GM12878 (cell line): ENCODE measurements around the gene HMGCL. TPM values are rescaled to one million over a fixed set of nuclear protein-coding genes. Genes with fewer than 3 reads are reported as not detected.

Source experiments
- ATAC-seq: fragments of 200-7000 bp; cut with Tn5 transposase; 3 replicates; pipeline ENCODE4 v1.9.1; 2020; ENCODE audit warnings: mild to moderate bottlenecking, moderate library complexity
- BruUV-seq: library from RNA; stranded (reverse); fragments of 400-500 nt; replicated peaks from 2 replicates; lab custom pipeline; 2021; lab: Mats Ljungman, UMichigan
- CTCF ChIA-PET: fragments of 300-600 bp; sonication (Branson Sonifier 250); formaldehyde crosslinking; extraction: SDS; loops from one replicate; lab custom pipeline; 2021; ENCODE audit warnings: inconsistent platforms; lab: Yijun Ruan, JAX
- POLR2A ChIA-PET: fragments of 350-600 bp; formaldehyde crosslinking; extraction: SDS; loops from one replicate; lab custom pipeline; 2021; ENCODE audit warnings: inconsistent platforms; lab: Charles Lee
- RAD21 ChIA-PET: fragments of 300-600 bp; sonication (Branson Sonifier 250); formaldehyde crosslinking; loops from one replicate; lab custom pipeline; 2023; ENCODE audit warnings: antibody characterized with exemption; ENCODE audit not compliant: unreplicated experiment; lab: Charles Lee
- SMC1A ChIA-PET: fragments of 300-600 bp; sonication (Branson Sonifier 250); formaldehyde crosslinking; loops from one replicate; lab custom pipeline; 2023; ENCODE audit not compliant: unreplicated experiment, uncharacterized antibody; lab: Charles Lee
- DNase-seq: peaks from one replicate; pipeline ENCODE4 v3.0.0-alpha.2; 2011; ENCODE audit warnings: low read depth, low spot score
- FAIRE-seq: peaks from 3 replicates; lab custom pipeline; 2011; peaks lifted over from hg19 to GRCh38; lab: Jason Lieb, UNC
- H2AFZ ChIP-seq: 2 replicates; pipeline ENCODE4 v1.6.0; 2011; ENCODE audit warnings: low read depth, low read length, control low read depth; ENCODE audit not compliant: control insufficient read depth
- H3K27ac ChIP-seq: 2 replicates; pipeline ENCODE4 v1.5.1; 2011; ENCODE audit warnings: control low read depth; ENCODE audit not compliant: control insufficient read depth, insufficient read depth
- H3K27me3 ChIP-seq, 2 experiments: replicated peaks in 1 of 2; 2 replicates each; pipeline versions ENCODE4 v1.6.0 to v1.6.1; 2011; ENCODE audit warnings: low read length in 1 of 2; ENCODE audit not compliant: control insufficient read depth in 2 of 2, insufficient read depth in 2 of 2
- H3K36me3 ChIP-seq, 2 experiments: 2 replicates each; pipeline ENCODE4 v1.5.1; 2011; ENCODE audit warnings: low read length in 1 of 2; ENCODE audit not compliant: control insufficient read depth in 2 of 2, insufficient read depth in 2 of 2
- H3K4me1 ChIP-seq: 2 replicates; pipeline ENCODE4 v1.6.1; 2011; ENCODE audit warnings: mild to moderate bottlenecking, low read length, moderate library complexity, mixed read lengths; ENCODE audit not compliant: control insufficient read depth, insufficient read depth
- H3K4me2 ChIP-seq: 2 replicates; pipeline ENCODE4 v1.6.0; 2011; ENCODE audit warnings: control low read depth; ENCODE audit not compliant: control insufficient read depth, insufficient read depth
- H3K4me3 ChIP-seq: fragments of 200-600 bp; sonication (generic); 2 replicates; pipeline ENCODE4 v1.5.1; 2016
- H3K79me2 ChIP-seq: 2 replicates; pipeline ENCODE4 v1.6.0; 2011; ENCODE audit warnings: low read length; ENCODE audit not compliant: control insufficient read depth, insufficient read depth
- H3K9ac ChIP-seq: 2 replicates; pipeline ENCODE4 v1.8.0; 2011; ENCODE audit warnings: low read length, control low read depth, mixed read lengths; ENCODE audit not compliant: control insufficient read depth, insufficient read depth
- H3K9me3 ChIP-seq: replicated peaks from 3 replicates; pipeline ENCODE4 v1.5.1; 2011; ENCODE audit warnings: mild to moderate bottlenecking, low read length; ENCODE audit not compliant: control insufficient read depth, insufficient read depth
- H4K20me1 ChIP-seq: 2 replicates; pipeline ENCODE4 v1.6.0; 2011; ENCODE audit not compliant: control insufficient read depth, insufficient read depth
- CHD1 ChIP-seq: IDR thresholded peaks from 2 replicates; pipeline ENCODE4 v1.6.1; 2012; ENCODE audit warnings: low read depth, low read length, improper control_type of control experiment
- CTCF ChIP-seq, 3 experiments: IDR thresholded peaks in 2 of 3; conservative IDR thresholded peaks in 1 of 3; 2 replicates each; pipeline ENCODE4 v1.5.1; 2011; ENCODE audit warnings: low read depth in 3 of 3, low read length in 3 of 3, mild to moderate bottlenecking in 3 of 3, control low read depth in 2 of 3, moderate library complexity in 2 of 3, inconsistent platforms in 1 of 3, mixed read lengths in 1 of 3; ENCODE audit not compliant: control insufficient read depth in 2 of 3, insufficient read depth in 1 of 3; ENCODE audit errors: extremely low read depth in 1 of 3
- E2F8 ChIP-seq: fragments of 450-650 bp; IDR thresholded peaks from 2 replicates; pipeline ENCODE4 v1.6.1; 2018; ENCODE audit warnings: mild to moderate bottlenecking, low read depth, moderate library complexity; ENCODE audit not compliant: partially characterized antibody
- IRF4 ChIP-seq: IDR thresholded peaks from 2 replicates; pipeline ENCODE4 v1.6.1; 2011; ENCODE audit warnings: low read depth, low read length
- RAD21 ChIP-seq: IDR thresholded peaks from 2 replicates; pipeline ENCODE4 v1.6.1; 2011; ENCODE audit warnings: mild to moderate bottlenecking, low read depth, low read length, moderate library complexity; ENCODE audit not compliant: insufficient read depth
- SMARCA5 ChIP-seq: fragments of 450-650 bp; IDR thresholded peaks from 2 replicates; pipeline ENCODE4 v1.6.1; 2017; ENCODE audit warnings: mild to moderate bottlenecking
- SMC3 ChIP-seq: IDR thresholded peaks from 2 replicates; pipeline ENCODE4 v1.6.1; 2011; ENCODE audit warnings: low read length, improper control_type of control experiment, borderline replicate concordance
- STAT3 ChIP-seq: IDR thresholded peaks from 2 replicates; pipeline ENCODE4 v1.6.1; 2011; ENCODE audit warnings: low read depth, low read length, improper control_type of control experiment
- YY1 ChIP-seq: IDR thresholded peaks from 2 replicates; pipeline ENCODE4 v1.6.1; 2011; ENCODE audit warnings: low read depth, mild to moderate bottlenecking, low read length
- ZBTB4 ChIP-seq: fragments of 450-650 bp; formaldehyde crosslinking; IDR thresholded peaks from 2 replicates; pipeline ENCODE4 v1.4.0; 2022; ENCODE audit warnings: mild to moderate bottlenecking, moderate library complexity
- ZNF24 ChIP-seq: fragments of 450-650 bp; IDR thresholded peaks from 2 replicates; pipeline ENCODE4 v1.6.1; 2017; ENCODE audit warnings: antibody characterized with exemption, mild to moderate bottlenecking
- WGBS: methylation state at CpG from one replicate; pipeline ENCODE4 v1.1.6; 2016; ENCODE audit warnings: low lambda C conversion rate; ENCODE audit not compliant: insufficient replicate concordance, insufficient coverage; ENCODE audit errors: missing lambda C conversion rate; 5-methylcytosine and 5-hydroxymethylcytosine counted together
- in situ Hi-C: fragments of 300-500 bp; cut with MboI; formaldehyde crosslinking; loops from 9 replicates; pipeline ENCODE4 v1.14.3; 2018; ENCODE audit warnings: mixed read lengths
- intact Hi-C: fragments of 100-400 bp; cut with micrococcal nuclease; formaldehyde crosslinking; loops from one replicate; pipeline ENCODE4 v1.14.2; 2022; ENCODE audit not compliant: unreplicated experiment
- polyA plus RNA-seq, 11 experiments: library from polyadenylated mRNA; depleted of rRNA in 4 of 11; unstranded in 6 of 11; stranded (reverse) in 5 of 11; fragments of >200 nt; fragmentation: Nextera tagmentation in 4 of 11; fragmentation: Illumina TruSeq in 1 of 11; extraction: Ambion mirVana in 4 of 11; extraction: Trizol in 1 of 11; gene quantifications; 1 replicate in 1 of 11; 2 replicates in 10 of 11; pipeline versions ENCODE4 v1.2.1 to v1.2.3, GENCODE V29; 2011 to 2016; ENCODE audit warnings: inconsistent platforms in 2 of 11, missing spikeins in 2 of 11, low read depth in 1 of 11
- total RNA-seq, 4 experiments: library from RNA; depleted of rRNA in 3 of 4; stranded (reverse); fragments of >200 nt in 3 of 4; fragmentation: Illumina TruSeq in 1 of 4; extraction: Trizol in 1 of 4; gene quantifications; 2 replicates each; pipeline versions ENCODE4 v1.2.1 to v1.2.3, GENCODE V29; 2013 to 2021

Gene HMGCL
- total and polyA plus RNA-seq, 10 of the 15 experiments (the other 5 are each of a cell fraction or from before 2014, with no cell fraction given), result 29.4 to 127 (median 36.4) TPM

- no TSS peak for BruUV-seq
- peak; percentile 99 for ATAC-seq
- Histone ChIP-seq H3K4me1 (peaks cover 12% of the 10 kb centered on the region), H3K27me3 (no peaks in the 10 kb centered on the region), H3K4me3 (no peak overlapping the region), H3K27ac (no peak overlapping the region), H3K36me3 (peaks cover 0 to 3% of the 10 kb centered on the region in 2 experiments; a peak in 1 of 4 replicates), H2AFZ (0 out of 2 replicates have a peak overlapping the region, but pooled peaks have one; percentile 11), H3K79me2 (peaks cover 6% of the 10 kb centered on the region), H3K4me2 (peak overlapping the region; percentile 21; the same call in 1 of the 2 replicates), H4K20me1 (no peaks in the 10 kb centered on the region), H3K9ac (no peak overlapping the region), H3K9me3 (no peaks in the 10 kb centered on the region)
- ChIA-PET POLR2A (interaction anchor here (0.5 to 1.2 kb wide), 6 partner anchors 9 to 508 kb away, joined by 3 to 5 read pairs (median 4); partner anchors contain the start of gene HMGCL), CTCF (interaction anchor here (0.6 to 9.3 kb wide), 69 partner anchors 8 to 748 kb away, joined by 3 to 130 read pairs (median 4); partner anchors contain the start of genes CNR2, GALE and PITHD1), SMC1A (interaction anchor here (0.7 to 2.9 kb wide), 22 partner anchors 8 to 621 kb away, joined by 3 to 69 read pairs (median 5); partner anchors contain the start of genes CNR2, GALE and RPL11), RAD21 (interaction anchor here (0.6 to 2.7 kb wide), 25 partner anchors 8 to 339 kb away, joined by 3 to 80 read pairs (median 3); partner anchors contain the start of genes CNR2, HMGCL, LYPLA2 and MYOM3)
- peak; percentile 95 for FAIRE-seq
- 11% methylated on average over 14 of the region's 14 CpGs for WGBS
- no peak for TF ChIP-seq STAT3
- TF ChIP-seq ZNF24, result peak; percentile 96
- TF ChIP-seq IRF4, result 0 out of 2 replicates have a peak, but pooled peaks have one; percentile 22
- no peak for TF ChIP-seq E2F8
- TF ChIP-seq CHD1, result no peak
- peak; percentile 97 to 98 (median 98); a peak in 5 of 6 replicates for TF ChIP-seq CTCF (IDR thresholded peaks at IDR 0.05 in 2 of 3, conservative IDR thresholded peaks at IDR 0.05 in 1 of 3; ENCODE audit: control insufficient read depth in 2 of 3, extremely low read depth in 1 of 3, insufficient read depth in 1 of 3, low read depth in 3 of 3, low read length in 3 of 3)
- no peak for TF ChIP-seq ZBTB4 (CRISPR knock-in tag)
- peak; percentile 73; the same call in 1 of the 2 replicates for TF ChIP-seq YY1
- TF ChIP-seq SMC3, result peak; percentile 92
- peak; percentile 58; the same call in 1 of the 2 replicates for TF ChIP-seq SMARCA5
- peak; percentile 91 for TF ChIP-seq RAD21
- intact Hi-C loops (loop anchor here (1.0 to 10.0 kb wide), 2 partner anchors 144 to 253 kb away; no protein-coding TSS in a partner anchor), in situ Hi-C loops (loop anchor here (5.0 kb wide), 1 partner anchor 145 kb away; no protein-coding TSS in a partner anchor)
- peak; percentile 27 for DNase-seq
Observed at GRCh38 chr1:23772049-23772853, 53.0 kb downstream of the HMGCL start.
